HG02798 (cell line): ENCODE data around the gene QPRT.
"Not testable (repeated sequence)": the region's sequence is repeated elsewhere in the genome, so short reads cannot be mapped to it uniquely, and the experiment has no call there.

Source experiments
- ATAC-seq: cut with Tn5 transposase; IDR thresholded peaks from one replicate; pipeline ENCODE4 v1.9.1; 2021; ENCODE audit warnings: mild to moderate bottlenecking; ENCODE audit not compliant: unreplicated experiment, poor library complexity

QPRT gene

DNA sequence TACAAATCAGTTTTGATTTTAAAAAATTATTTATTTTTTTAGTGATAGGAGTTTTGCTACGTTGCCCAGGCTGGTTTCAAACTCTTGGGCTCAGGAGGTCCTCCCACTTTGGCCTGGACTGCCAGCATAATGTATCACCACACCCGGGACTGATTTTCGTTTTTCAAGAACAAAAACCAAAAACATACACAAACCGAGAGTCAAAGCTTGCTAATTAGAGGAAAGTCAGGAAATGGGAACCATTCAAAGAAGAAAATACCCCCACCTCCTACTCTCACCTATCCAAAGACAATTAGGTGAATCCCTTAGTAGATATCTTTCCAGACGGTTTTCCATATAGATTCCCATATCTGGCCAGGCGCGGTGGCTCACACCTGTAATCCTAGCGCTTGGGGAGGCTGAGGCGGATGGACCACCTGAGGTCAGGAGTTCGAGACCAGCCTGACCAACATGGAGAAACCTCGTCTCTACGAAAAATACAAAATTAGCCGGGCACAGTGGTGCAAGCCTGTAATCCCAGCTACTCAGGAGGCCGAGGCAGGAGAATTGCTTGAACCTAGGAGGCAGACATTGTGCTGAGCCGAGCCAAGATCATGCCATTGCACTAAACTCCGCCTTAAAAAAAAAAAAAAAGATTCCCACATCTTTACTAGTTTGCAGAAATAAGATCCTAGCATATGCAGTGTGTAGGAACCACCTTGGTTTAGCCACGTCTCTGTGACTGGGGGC is 16.8 kb upstream of the QPRT start:
- ATAC-seq = no peak

DNA sequence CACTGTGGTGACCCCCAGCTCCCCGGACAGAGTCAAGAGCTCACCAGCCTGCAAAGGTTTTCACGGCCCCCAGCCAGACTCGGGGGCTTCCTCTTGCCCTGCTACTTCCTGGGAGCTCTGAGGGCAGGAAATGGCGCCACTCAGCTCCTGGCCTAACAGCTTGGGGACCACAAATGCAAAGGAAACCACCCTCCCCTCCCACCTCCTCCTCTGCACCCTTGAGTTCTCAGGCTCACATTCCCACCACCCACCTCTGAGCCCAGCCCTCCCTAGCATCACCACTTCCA is 16.3 kb upstream of the QPRT start:
- no peak for ATAC-seq

DNA sequence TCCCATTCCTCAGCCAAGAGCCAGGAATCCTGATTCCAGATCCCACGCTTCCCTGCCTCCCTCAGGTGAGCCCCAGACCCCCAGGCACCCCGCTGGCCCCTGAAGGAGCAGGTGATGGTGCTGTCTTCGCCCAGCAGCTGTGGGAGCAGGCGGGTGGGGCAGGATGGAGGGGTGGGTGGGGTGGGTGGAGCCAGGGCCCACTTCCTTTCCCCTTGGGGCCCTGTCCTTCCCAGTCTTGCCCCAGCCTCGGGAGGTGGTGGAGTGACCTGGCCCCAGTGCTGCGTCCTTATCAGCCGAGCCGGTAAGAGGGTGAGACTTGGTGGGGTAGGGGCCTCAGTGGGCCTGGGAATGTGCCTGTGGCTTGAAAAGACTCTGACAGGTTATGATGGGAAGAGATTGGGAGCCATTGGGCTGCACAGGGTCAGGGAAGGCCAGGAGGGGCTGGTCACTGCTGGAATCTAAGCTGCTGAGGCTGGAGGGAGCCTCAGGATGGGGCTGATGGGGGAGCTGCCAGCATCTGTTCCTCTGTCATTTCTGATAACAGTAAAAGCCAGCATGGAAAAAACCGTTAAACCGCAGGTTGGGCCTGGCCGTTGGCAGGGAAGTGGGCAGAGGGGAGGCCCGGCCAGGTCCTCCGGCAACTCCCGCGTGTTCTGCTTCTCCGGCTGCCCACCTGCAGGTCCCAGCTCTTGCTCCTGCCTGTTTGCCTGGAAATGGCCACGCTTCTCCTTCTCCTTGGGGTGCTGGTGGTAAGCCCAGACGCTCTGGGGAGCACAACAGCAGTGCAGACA is 15.8 kb upstream of the QPRT start, which contains the start of gene SPN:
Gene SPN (plus strand): TSS at position 232 of the 791 bp plus-strand sequence. CDS start 482 bp downstream, at position 714.
- ATAC-seq = no peak

DNA sequence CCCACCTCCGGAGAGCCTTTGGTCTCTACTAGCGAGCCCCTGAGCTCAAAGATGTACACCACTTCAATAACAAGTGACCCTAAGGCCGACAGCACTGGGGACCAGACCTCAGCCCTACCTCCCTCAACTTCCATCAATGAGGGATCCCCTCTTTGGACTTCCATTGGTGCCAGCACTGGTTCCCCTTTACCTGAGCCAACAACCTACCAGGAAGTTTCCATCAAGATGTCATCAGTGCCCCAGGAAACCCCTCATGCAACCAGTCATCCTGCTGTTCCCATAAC is 15.2 kb upstream of the QPRT start:
- ATAC-seq = no peak

DNA sequence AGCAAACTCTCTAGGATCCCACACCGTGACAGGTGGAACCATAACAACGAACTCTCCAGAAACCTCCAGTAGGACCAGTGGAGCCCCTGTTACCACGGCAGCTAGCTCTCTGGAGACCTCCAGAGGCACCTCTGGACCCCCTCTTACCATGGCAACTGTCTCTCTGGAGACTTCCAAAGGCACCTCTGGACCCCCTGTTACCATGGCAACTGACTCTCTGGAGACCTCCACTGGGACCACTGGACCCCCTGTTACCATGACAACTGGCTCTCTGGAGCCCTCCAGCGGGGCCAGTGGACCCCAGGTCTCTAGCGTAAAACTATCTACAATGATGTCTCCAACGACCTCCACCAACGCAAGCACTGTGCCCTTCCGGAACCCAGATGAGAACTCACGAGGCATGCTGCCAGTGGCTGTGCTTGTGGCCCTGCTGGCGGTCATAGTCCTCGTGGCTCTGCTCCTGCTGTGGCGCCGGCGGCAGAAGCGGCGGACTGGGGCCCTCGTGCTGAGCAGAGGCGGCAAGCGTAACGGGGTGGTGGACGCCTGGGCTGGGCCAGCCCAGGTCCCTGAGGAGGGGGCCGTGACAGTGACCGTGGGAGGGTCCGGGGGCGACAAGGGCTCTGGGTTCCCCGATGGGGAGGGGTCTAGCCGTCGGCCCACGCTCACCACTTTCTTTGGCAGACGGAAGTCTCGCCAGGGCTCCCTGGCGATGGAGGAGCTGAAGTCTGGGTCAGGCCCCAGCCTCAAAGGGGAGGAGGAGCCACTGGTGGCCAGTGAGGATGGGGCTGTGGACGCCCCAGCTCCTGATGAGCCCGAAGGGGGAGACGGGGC is 14.7 kb upstream of the QPRT start:
- no peak for ATAC-seq

DNA sequence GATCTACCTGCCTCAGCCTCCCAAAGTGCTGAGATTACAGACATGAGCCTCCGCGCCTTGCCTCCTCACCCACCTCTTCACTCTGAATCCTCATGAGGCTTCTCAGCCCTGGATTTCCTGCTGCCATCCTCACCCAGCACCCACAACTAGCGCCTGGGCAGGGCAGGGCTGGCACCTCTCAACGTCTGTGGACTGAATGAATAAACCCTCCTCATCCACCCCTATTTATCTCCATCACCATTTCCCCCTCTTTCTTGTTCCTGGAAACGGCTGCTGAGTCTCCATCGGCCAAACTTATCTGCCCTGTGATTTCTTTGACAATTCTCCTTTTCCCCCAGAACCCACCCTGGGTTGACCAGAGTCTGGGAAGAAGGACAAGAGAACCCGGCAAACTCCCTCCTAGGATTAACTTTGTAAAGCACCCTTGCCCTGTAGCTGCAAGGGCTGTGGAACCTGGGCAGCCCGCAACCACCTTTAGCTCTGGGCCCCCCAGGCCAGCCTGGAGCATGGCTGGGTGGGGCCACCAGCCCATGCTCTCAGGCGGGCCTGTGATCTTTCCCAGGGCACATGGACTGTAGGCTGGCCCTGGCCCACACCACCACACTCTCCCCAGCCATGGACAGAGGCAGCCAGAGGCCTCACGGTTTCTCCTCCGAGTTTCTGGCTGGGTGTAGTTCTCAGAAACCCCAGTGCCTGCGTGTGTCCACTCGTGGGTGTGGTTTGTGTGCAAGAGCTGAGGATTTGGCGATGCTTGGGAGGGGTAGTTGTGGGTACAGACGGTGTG is 13.5 kb upstream of the QPRT start:
- ATAC-seq = no peak

DNA sequence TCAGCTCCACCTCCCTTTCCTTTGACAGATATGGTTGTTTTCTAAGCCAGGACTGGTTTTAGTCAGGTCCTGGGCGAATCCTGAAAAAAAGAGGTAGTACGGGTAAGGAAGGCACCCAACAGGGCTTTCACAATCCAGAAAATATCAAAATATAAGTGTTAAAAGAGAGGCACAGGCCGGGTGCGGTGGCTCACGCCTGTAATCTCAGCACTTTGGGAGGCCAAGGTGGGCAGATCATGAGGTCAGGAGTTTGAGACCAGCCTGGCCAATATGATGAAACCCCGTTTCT is 11.7 kb upstream of the QPRT start:
- ATAC-seq = not testable (repeated sequence)

DNA sequence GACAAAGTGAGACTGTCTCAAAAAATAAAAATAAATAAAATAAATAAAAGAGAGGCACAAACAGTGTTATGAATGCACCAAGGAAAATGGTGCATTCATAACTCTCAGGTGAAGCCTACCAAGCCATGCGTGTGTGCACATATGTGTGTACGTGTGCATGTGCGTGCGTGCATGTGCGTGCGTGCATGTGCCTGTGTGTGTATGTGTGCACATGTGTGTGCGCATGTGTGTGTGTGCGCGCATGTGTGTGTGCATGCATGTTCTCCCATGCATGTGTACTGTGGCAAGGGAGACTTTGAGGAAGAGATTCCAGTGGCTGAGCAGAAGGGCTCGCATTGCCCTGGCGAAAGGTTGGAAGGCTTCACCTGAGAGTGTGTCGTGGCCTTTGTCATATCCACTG is 11.2 kb upstream of the QPRT start:
- ATAC-seq = no peak

DNA sequence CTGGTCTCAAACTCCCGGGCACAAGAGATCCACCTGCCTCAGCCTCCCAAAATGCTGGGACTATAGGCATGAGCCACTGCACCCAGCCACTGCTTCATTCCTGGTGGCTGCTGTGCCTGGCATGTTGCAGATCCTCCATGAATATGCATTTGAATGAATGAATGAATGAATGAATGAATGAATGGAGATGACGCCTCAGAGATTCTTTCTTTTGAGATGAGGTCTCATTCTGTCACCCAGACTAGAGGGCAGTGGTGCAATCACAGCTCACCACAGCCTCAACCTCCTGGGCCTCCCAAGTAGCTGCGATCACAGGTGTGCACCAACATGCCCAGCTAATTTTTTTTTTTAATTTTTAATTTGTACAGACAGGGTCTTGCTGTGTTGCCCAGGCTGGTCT is 10.7 kb upstream of the QPRT start:
- no peak for ATAC-seq

DNA sequence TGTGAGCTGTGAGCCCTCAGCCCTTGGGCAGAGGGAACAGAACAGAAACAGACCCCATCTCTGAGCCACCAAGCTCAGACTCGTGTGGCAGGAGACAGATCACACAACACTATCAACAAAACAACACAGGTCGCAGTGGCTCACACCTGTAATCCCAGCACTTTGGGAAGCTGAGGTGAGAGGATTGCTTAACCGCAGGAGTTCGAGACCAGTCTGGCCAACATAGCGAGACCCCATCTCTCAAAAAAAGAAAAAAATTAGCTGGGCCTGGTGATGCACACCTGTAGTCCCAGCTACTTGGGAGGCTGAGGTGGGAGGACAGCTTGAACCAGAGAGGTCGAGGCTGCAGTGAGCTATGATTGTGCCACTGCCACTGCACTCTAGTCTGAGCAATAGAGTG is 5.5 kb upstream of the QPRT start:
- ATAC-seq = no peak

DNA sequence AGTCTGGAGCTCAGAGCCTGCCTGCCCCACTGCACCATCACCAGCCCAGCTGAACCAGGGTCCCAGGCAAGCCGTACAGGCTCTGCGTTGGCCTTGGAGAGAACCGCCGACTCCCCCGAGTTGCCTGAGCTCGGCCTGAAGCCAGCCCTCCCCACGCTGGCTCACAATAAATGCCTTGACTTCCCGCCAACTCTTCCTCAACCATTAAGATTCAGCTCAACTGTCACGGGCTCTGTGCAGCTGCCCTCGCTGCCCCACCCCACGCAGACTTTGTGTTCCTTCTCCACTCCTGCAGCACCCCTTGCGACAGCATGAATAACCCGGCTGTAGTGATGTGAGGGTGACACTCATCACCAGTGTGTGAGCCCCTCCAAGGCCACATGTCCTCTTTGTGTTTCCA is 4.8 kb upstream of the QPRT start:
- no peak for ATAC-seq

DNA sequence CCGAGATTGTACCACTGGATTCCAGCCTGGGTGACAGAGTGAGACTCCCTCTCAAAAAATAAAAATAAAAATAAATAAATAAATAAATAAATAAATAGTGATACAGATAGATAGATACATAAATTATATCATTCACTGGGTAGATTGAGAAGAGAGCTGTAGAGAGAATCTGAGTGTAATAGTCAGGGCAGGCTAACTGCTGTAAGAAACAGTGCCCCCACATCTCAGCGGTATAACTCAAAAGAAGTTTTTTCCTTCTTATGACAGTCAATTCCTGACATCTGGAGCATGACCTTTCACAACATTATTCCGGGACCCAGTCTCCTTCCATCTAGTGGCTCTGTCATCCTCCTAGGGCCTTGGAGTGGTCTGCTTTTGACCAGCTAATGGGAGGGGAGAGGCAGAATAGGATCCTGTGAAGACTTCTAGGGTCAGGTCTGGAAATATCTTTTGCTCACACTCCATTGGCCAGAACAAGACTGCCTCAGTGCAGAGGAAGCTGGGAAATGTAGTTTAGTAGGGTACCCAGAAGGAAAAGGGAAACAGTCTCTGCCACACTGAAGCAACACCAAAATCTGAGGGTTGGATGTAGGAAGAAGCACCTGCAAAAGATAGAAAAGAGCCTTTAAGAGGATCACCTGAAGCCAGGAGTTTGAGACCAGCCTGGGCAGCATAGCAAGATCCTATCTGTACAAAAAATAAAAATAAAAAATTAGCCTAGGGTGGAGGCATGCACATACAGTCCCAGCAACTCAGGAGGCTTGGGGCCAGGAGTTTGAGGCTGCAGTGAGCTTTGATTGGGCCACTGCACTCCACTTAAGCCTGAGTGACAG is 3.0 kb upstream of the QPRT start:
- ATAC-seq = no peak

DNA sequence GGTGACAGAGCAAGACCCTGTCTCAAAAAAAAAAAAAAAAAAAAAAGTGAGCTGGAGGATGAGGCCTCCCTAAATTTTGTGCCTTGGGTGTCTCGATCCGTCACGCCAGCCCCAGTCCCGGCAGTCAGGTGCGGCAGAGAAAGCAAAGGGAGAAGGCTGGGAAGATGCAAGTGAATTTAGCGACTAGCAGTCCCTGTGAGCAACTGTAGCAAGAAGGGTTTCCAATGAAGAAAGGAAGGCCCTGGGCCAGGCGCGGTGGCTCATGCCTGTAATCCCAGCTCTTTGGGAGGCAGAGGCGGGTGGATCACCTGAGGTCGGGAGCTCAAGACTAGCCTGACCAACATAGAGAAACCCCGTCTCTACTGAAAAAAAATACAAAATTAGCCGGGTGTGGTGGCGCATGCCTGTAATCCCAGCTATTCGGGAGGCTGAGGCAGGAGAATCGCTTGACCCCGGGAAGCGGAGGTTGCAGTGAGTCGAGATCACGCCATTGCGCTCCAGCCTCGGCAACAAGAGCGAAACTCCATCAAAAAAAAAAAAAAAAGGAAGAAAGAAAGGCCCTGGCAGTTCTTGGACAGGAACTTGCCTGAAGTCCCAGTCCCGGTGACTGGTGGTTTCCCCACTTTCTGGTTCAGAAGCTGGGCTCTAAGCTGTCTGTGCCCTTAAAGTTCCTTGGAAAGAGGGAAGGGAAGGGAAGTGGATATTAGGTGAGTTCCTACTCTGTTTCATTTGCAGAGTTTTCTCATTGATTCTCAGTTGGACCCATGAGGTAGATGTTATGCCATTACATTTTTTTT is 1.8 kb upstream of the QPRT start:
- no peak for ATAC-seq

DNA sequence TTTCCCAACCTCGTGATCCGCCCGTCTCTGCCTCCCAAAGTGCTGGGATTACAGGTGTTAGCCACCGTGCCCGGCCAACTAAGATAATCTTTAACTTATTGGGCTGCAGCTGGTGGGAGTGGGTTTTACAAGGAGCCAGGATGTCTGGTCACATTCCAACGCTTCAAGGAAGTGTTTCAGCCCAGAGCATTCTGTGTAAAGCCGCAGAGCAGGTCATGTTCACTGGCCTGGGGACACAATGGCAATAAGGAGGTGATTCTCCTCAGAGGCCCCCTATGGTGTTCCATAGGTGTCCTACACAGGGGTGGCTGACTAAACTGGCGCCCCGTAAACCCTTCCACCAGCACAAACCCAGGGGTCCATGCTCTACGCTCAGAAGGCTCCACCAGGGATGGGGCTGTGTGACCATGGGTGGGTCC is 1.2 kb downstream of the QPRT start:
- no peak for ATAC-seq

DNA sequence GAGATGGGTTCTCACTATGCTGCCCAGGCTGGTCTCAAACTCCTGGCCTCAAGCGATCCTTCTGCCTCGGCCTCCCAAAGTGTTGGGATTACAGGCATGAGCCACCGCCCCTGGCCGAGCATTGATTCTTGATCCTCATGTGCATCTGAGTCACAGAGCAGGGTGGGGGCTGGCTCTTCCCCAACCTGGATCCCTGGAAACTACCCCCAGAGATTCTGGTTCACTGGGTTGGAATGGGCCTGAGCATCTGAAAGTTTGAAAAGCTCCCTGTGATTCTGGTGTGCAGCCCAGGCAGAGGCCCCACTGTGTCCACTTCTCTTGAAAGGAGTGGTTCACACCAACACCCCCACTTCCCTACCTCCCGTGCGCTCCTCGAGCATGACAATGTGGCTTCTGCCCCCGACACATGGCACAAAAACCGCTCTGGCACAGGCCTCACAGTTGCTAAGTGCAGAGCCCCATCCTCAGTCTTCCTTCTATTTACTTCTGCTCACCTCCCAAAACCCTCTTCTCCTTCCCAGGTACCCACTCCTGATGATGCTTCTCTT is 4.6 kb downstream of the QPRT start:
- ATAC-seq = no peak

DNA sequence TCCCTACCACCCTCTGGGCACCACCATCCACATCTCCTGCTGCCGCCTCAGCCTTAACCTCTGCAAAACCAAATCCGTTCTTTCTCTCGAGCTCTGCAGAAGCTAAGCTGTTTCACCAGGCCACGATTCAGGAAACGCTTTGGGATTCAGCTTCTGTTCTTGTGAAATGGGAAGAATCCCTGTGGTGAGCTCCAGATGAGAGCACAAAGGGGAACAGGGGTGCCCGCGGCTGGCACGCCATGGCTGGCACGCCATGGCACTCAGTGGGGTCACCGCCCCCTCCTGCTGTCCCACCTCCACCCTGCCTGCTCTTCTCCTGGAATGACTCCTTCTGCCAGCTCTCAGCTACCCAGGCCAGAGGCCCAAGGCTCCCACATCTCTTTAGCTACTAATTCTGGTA is 5.7 kb downstream of the QPRT start:
- no peak for ATAC-seq

DNA sequence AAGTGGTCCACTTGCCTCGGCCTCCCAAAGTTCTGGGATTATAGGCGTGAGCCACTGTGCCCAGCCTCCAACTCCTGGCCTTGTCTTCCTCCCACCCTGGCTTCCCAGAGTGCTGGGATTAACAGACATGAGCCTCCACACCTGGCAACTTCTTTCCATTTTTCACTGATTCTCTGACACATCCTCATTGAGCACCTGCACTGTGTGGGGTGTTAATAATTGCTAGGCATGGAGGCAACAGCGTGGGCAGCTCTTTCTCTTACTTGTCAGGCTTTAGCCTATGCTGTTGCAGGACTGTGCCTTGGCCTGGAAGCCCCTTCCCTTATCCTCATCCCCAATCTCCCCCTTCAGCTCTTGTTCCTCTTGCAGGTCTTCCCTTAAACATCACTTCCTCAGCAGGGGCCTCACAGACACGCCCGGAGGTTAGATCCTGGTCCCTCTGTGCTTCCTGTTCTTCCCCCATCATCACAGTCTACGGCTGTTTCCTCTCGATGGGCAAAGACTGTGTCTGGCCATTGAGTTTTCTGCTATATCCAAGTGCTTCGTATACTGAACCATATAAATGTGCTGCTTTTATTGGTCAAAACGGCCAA is 7.9 kb downstream of the QPRT start:
- ATAC-seq = no peak

DNA sequence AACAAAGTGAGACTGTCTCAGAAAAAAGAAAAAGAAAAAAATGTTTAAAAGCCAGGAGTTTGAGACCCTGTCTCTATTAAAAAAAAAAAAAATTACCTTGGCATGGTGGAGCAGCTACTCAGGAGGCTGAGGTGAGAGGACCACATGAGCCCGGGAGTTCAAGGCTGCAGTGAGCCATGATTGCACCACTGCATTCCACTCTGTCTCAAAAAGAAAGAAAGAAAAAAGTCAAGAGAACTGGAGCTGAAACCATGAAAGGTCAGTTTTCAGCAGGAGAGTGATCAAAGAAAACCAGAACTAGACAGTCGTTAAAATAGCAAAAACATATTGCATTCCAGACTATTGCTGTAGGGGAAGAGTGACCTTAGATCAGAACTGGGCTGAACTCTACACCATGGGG is 8.8 kb downstream of the QPRT start:
- ATAC-seq = no peak

DNA sequence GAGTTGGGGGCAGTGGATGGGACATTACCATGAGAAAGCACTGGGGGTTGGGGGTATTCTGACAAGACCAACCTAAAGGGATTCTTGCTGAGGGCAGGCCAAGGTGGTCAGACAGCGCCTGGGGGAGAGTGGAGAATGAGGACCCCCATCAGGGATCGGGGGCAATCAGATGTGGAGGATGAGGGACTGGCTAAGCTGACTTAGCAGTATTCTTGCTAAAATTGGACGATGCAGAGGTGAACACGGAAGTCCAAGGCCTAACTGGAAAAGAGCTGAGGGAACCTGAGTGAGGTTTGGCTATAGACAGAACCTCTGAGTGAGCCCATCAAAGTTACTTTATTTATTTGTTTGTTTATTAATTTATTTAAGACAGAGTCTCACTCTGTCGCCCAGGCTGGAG is 9.2 kb downstream of the QPRT start:
- no peak for ATAC-seq
